ENCODE data around the gene GOLGB1.

DNA sequence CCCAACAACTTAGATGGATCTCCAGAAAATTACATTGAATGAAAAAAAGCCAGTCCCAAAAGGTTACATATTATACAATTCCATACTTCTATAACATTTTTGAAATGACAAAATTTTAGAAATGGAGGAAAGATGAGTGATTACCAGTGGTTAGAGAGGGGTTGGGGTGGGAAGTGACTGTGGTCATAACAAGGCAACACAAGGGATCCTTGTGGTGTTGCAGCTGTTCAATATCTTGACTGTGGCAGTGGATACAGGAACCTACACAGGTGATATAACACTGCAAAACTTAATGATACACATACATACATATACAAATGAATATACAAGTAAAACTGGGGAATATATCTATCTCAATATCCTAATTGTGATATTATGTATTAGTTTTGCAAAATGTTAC is 9.6 kb downstream of the GOLGB1 start:
- TF ChIP-seq EZH2phosphoT487 (IDR thresholded peaks at IDR 0.05; ENCODE audit: insufficient read depth, low read depth) (no peak), EZH2 (IDR thresholded peaks at IDR 0.05; ENCODE audit: insufficient read depth, poor library complexity, severe bottlenecking) (no peak)
